GM18951 (cell line): ENCODE measurements around the gene SULT1A1.

Source experiments
- POLR2A ChIP-seq: IDR thresholded peaks from 4 replicates; pipeline ENCODE4 v1.6.1; 2011; ENCODE audit warnings: mild to moderate bottlenecking; ENCODE audit not compliant: insufficient read length, insufficient read depth; ENCODE audit errors: extremely low read depth
- in situ Hi-C: fragments of 300-500 bp; cut with MboI; formaldehyde crosslinking; loops from one replicate; pipeline ENCODE4 v1.12.0; 2022; ENCODE audit warnings: low sequenced_read_pairs, mixed read lengths, inconsistent platforms; ENCODE audit not compliant: unreplicated experiment

The SULT1A1 gene

DNA sequence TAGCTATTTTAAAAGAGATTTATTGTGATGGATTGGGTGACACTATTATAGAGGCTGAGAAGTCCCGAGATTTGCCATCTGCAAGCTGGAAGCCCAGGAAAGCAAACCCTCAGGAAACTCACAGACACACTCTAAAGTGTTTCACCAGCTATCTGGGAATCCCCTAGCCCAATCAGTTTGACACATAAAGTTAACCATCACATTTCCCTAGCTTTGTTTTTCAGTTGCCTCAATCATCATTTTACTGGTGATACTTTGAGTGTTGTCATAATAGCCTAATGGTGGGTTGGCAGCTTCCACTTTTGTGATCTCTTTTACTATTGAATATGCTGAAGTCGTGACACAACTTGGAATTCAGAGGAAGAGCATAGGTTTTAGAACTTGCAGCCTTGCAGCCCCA lies 54.3 kb downstream of the SULT1A1 start:
- no peak for TF ChIP-seq POLR2A
- in situ Hi-C loops = no loop called here
